GM12801 (cell line): ENCODE results near the gene BLOC1S5.

Experiments used
- TF ChIP-seq, protein P1 (sequence below): IDR thresholded peaks from one replicate; pipeline ENCODE4 v1.5.1; 2011; ENCODE audit warnings: control low read depth; ENCODE audit not compliant: insufficient read length; ENCODE audit errors: extremely low read depth

Gene BLOC1S5

DNA sequence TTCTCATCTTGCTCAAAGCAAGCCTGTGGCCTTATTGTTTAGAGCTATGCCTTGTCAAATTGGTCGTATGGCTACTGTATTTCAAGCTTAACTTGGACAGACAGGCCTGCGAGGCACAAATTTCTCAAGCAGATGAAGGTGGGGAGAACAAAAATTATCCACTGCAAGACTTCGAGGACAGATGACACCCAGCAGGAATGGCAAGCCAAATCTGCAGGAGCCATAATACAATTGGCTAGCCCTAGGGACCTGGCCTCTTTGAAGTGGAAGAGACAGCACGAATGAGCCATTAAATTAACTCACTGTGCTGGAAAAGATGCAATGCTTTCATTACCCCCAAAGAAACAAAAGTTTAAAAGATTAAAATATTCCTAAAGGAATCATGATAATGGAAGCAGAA lies 5.0 kb upstream of the BLOC1S5 start:
- TF ChIP-seq, protein P1, sequence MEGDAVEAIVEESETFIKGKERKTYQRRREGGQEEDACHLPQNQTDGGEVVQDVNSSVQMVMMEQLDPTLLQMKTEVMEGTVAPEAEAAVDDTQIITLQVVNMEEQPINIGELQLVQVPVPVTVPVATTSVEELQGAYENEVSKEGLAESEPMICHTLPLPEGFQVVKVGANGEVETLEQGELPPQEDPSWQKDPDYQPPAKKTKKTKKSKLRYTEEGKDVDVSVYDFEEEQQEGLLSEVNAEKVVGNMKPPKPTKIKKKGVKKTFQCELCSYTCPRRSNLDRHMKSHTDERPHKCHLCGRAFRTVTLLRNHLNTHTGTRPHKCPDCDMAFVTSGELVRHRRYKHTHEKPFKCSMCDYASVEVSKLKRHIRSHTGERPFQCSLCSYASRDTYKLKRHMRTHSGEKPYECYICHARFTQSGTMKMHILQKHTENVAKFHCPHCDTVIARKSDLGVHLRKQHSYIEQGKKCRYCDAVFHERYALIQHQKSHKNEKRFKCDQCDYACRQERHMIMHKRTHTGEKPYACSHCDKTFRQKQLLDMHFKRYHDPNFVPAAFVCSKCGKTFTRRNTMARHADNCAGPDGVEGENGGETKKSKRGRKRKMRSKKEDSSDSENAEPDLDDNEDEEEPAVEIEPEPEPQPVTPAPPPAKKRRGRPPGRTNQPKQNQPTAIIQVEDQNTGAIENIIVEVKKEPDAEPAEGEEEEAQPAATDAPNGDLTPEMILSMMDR = no peak

DNA sequence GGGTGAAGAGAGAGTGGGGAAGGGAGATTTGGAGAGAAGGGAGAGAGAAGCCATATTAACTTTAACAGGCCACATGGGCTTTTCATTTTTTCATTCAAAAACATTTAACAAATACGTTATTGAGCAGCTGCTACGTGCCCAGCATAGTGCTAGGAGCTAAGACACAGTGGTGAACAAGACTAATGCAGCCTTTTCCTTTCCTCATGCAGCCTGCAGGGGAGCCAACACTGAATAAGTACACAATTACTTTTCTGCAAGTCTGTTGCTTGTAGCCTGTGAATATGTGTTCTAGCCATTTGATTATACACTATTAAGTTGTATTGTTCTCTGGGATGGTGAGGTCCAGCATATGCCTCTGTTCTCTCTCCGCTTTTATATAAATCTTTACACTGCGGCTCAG lies 1.9 kb upstream of the BLOC1S5 start:
- TF ChIP-seq, protein P1 = no peak

GRCh38 chr6:8065519-8065911 lies 1.3 kb upstream of the BLOC1S5 start:
- TF ChIP-seq, protein P1 = no peak

DNA sequence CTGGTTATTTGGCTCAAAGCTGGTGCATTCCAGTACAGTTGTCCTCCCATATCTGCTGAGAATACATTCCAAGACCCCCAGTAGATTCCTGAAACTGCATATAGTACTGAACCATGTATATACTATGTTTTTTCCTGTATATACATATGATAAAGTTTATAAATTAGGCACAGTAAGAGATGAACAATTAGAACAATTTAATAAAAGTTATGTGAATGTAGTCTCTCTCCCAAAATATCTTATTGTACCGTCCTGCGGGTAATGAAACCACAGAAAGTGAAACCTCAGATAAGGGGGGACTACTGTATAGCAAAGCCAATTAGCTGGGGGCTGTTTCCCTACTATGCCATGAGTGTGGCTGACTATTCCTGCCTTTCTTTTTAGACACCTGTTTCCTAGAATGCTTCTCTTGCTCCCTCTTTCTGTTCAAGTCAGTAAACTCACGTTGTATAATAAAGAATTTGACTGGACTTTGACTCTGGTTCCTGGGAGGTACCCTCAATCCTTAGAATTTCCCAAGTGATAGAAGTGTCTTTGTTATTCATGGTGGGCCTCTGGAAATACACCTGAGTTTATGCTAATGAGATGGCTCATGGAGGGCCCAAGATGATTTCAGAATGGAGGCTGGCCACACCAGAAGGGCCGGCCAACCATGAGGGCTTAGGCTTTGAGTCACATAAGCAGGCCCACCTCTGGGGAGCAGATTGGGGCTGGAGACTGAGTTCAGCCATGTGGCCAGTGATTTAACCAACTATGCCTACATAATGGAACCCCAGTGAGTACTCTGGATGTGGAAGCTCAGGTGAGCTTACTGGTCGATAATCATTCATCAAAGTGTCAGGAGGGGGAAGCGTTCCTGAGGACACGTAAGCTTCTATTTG lies 689 bp upstream of the BLOC1S5 start:
- TF ChIP-seq, protein P1 = no peak

DNA sequence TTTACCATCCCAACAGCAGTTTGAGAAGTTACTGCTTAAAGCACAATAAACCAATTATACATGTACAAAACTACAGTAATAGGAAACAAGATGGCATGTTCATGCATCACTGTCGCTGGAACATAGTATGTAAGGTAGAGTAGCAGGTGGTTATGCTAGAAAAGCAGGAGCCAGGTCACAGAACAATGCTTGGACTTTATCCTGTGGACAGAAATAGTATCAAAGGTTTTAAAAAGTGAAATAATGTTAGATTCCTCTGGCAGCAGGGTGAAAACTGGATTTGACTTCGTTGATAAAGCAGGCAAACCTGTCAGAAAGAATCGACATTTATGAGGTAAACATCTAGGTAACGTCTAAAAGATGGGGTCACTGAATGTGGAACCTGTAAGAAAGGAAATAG lies 2.5 kb downstream of the BLOC1S5 start:
- TF ChIP-seq, protein P1 = no peak

GRCh38 chr6:8060346-8060745 lies 3.8 kb downstream of the BLOC1S5 start:
- TF ChIP-seq, protein P1 = no peak

GRCh38 chr6:8059129-8059528 lies 5.1 kb downstream of the BLOC1S5 start:
- TF ChIP-seq, protein P1 = no peak
